GM12874 (cell line): ENCODE measurements around the gene OR5H15.

Experiments
- CTCF ChIP-seq: IDR thresholded peaks from 2 replicates; pipeline ENCODE4 v1.5.1; 2011; ENCODE audit warnings: low read depth, mild to moderate bottlenecking, control low read depth, low read length, moderate library complexity; ENCODE audit not compliant: insufficient read depth

Gene OR5H15

GRCh38 chr3:98209244-98209643, 42.7 kb downstream of the OR5H15 start:
- no peak for TF ChIP-seq CTCF

- no peak for TF ChIP-seq CTCF
These were observed 46.8 kb downstream of the OR5H15 start for GRCh38 chr3:98213276-98213675.

- TF ChIP-seq CTCF = no peak
These were observed 48.6 kb downstream of the OR5H15 start for GRCh38 chr3:98215051-98215450.
